NCI-H2171 treated with DMSO at 0.1 percent for 48 hours (cell line): ENCODE measurements around the gene SS18L1.

Experiments
- DNase-seq: peaks from one replicate; lab custom pipeline; 2025; lab: John Stamatoyannopoulos, UW

The SS18L1 gene

GRCh38 chr20:62119591-62120364 lies 23.8 kb upstream of the SS18L1 start:
- no peak for DNase-seq

- no peak for DNase-seq
Measured at GRCh38 chr20:62120365-62120762, 23.2 kb upstream of the SS18L1 start.

- DNase-seq = peak; percentile 78
Measured at GRCh38 chr20:62120990-62121775, 22.4 kb upstream of the SS18L1 start.

- peak; percentile 96 for DNase-seq
Measured at GRCh38 chr20:62121776-62122653, 21.6 kb upstream of the SS18L1 start, which contains the start of gene LSM14B. LSM14B (plus strand) TSS chr20:62122475; CDS start chr20:62122667, 192 bp downstream.

- peak; percentile 80 for DNase-seq
Measured at GRCh38 chr20:62122654-62123449, 20.7 kb upstream of the SS18L1 start.

GRCh38 chr20:62123450-62124118 lies 20.0 kb upstream of the SS18L1 start:
- no peak for DNase-seq

GRCh38 chr20:62126141-62126540 lies 17.4 kb upstream of the SS18L1 start:
- no peak for DNase-seq

- no peak for DNase-seq
Measured at GRCh38 chr20:62127799-62128198, 15.8 kb upstream of the SS18L1 start.

GRCh38 chr20:62128502-62128901 lies 15.1 kb upstream of the SS18L1 start:
- no peak for DNase-seq

- DNase-seq = no peak
Measured at GRCh38 chr20:62129731-62130531, 13.6 kb upstream of the SS18L1 start.

- DNase-seq = no peak
Measured at GRCh38 chr20:62131560-62132320, 11.8 kb upstream of the SS18L1 start.

GRCh38 chr20:62132421-62132820 lies 11.1 kb upstream of the SS18L1 start:
- no peak for DNase-seq

- DNase-seq = no peak
Measured at GRCh38 chr20:62133051-62133845, 10.3 kb upstream of the SS18L1 start.

GRCh38 chr20:62133864-62134263 lies 9.7 kb upstream of the SS18L1 start:
- DNase-seq = no peak

- DNase-seq = no peak
Measured at GRCh38 chr20:62134735-62135231, 8.8 kb upstream of the SS18L1 start.

GRCh38 chr20:62135573-62136266 lies 7.8 kb upstream of the SS18L1 start:
- no peak for DNase-seq

GRCh38 chr20:62136283-62137091 lies 7.1 kb upstream of the SS18L1 start:
- DNase-seq = peak; percentile 61
